Natural killer cell (primary cell): ENCODE data around the gene NCL. TPM values are rescaled to one million over a fixed set of nuclear protein-coding genes. Genes with fewer than 3 reads are reported as not detected.

ENCODE experiments used
- ATAC-seq, 3 donors: fragments of 150-1000 bp in 2 of 3; fragments of 200-7000 bp in 1 of 3; cut with Tn5 transposase; 1 replicate in 1 of 3; 2 replicates in 2 of 3; pipeline ENCODE4 v1.10.0; 2021; ENCODE audit warnings: mild to moderate bottlenecking in 2 of 3, moderate library complexity in 2 of 3
- DNase-seq, 2 donors: peaks; one replicate each; pipeline versions ENCODE4 v3.0.0 to v3.0.0-alpha.2; 2013 to 2021; ENCODE audit warnings: mixed read lengths in 1 of 2
- H3K27ac ChIP-seq: one replicate; pipeline ENCODE4 v1.5.1; 2013; ENCODE audit warnings: mild to moderate bottlenecking, low read length
- H3K27me3 ChIP-seq: one replicate; pipeline ENCODE4 v1.6.1; 2013; ENCODE audit warnings: low read length; ENCODE audit not compliant: control insufficient read depth, insufficient read depth
- H3K36me3 ChIP-seq: one replicate; pipeline ENCODE4 v1.6.1; 2013; ENCODE audit warnings: low read length; ENCODE audit not compliant: control insufficient read depth, insufficient read depth
- H3K4me1 ChIP-seq: one replicate; pipeline ENCODE4 v1.6.1; 2013; ENCODE audit warnings: low read length; ENCODE audit not compliant: control insufficient read depth, insufficient read depth
- H3K4me3 ChIP-seq: one replicate; pipeline ENCODE4 v1.5.1; 2013; ENCODE audit warnings: low read length
- H3K9me3 ChIP-seq: one replicate; pipeline ENCODE4 v1.6.1; 2013; ENCODE audit warnings: low read length; ENCODE audit not compliant: control insufficient read depth, insufficient read depth
- H3K27ac Mint-ChIP-seq, 2 donors: one replicate each; pipeline ENCODE4 v1.8.0; 2022; ENCODE audit warnings: mild to moderate bottlenecking in 2 of 2, mixed read lengths in 2 of 2, moderate library complexity in 1 of 2
- H3K27me3 Mint-ChIP-seq, 2 donors: one replicate each; pipeline ENCODE4 v1.8.0; 2022; ENCODE audit warnings: low read depth in 2 of 2, mixed read lengths in 2 of 2
- H3K36me3 Mint-ChIP-seq: one replicate; pipeline ENCODE4 v1.8.0; 2022; ENCODE audit warnings: mixed read lengths
- H3K4me1 Mint-ChIP-seq, 2 donors: one replicate each; pipeline ENCODE4 v1.8.0; 2022; ENCODE audit warnings: mixed read lengths in 2 of 2
- H3K4me3 Mint-ChIP-seq: one replicate; pipeline ENCODE4 v1.8.0; 2022; ENCODE audit warnings: mild to moderate bottlenecking, moderate library complexity, mixed read lengths
- H3K9me3 Mint-ChIP-seq, 2 donors: one replicate each; pipeline ENCODE4 v1.8.0; 2022; ENCODE audit warnings: mixed read lengths in 2 of 2
- WGBS: methylation state at CpG from one replicate; pipeline ENCODE4 v1.1.7; 2013; ENCODE audit warnings: missing lambda C conversion rate; ENCODE audit not compliant: insufficient coverage; 5-methylcytosine and 5-hydroxymethylcytosine counted together
- intact Hi-C: fragments of 100-400 bp; cut with micrococcal nuclease; formaldehyde crosslinking; loops from one replicate; pipeline ENCODE4 v1.14.2; 2022
- total RNA-seq, 4 donors: library from RNA; stranded (reverse); fragments of 120-200 nt in 1 of 4; gene quantifications; one replicate each; pipeline versions ENCODE4 v1.2.3 to v1.2.4, GENCODE V29; 2013 to 2022
- TF ChIP-seq, protein P1 (sequence below): fragments of 200-600 bp; IDR thresholded peaks from one replicate; pipeline ENCODE4 v1.8.0; 2022; ENCODE audit warnings: antibody characterized with exemption

The NCL gene
- 100 to 1,000 TPM; 485 to 540 (median 529) TPM for total RNA-seq
- total RNA-seq (2013): 245 TPM

GRCh38 chr2:231463698-231464575, at the start of gene NCL:
Gene NCL, minus strand, starts transcription at chr2:231464484. Its CDS starts 131 bp downstream, at chr2:231464353.
- Histone ChIP-seq H3K4me3 (peak within 1 kb of the TSS; percentile 85), H3K4me1 (peaks cover 26% of the 10 kb centered on the region), H3K27me3 (no peaks in the 10 kb centered on the region), H3K36me3 (peaks cover 42% of the 10 kb centered on the region), H3K9me3 (no peaks in the 10 kb centered on the region), H3K27ac (peak within 1 kb of the TSS; percentile 98)
- H3K27ac Mint-ChIP-seq: peak within 1 kb of the TSS; percentile 99 to 100
- intact Hi-C loops: loop anchor here (2.0 to 5.0 kb wide), 3 partner anchors 51 to 243 kb away; partner anchors contain the start of gene PTMA
- peak; percentile 61 to 74 (median 64) for ATAC-seq
- H3K9me3 Mint-ChIP-seq: no peaks in the 10 kb centered on the region
- H3K4me1 Mint-ChIP-seq: peaks cover 52 to 58% of the 10 kb centered on the region in 2 donors
- peak; percentile 73 to 93 for DNase-seq
- TF ChIP-seq, protein P1, sequence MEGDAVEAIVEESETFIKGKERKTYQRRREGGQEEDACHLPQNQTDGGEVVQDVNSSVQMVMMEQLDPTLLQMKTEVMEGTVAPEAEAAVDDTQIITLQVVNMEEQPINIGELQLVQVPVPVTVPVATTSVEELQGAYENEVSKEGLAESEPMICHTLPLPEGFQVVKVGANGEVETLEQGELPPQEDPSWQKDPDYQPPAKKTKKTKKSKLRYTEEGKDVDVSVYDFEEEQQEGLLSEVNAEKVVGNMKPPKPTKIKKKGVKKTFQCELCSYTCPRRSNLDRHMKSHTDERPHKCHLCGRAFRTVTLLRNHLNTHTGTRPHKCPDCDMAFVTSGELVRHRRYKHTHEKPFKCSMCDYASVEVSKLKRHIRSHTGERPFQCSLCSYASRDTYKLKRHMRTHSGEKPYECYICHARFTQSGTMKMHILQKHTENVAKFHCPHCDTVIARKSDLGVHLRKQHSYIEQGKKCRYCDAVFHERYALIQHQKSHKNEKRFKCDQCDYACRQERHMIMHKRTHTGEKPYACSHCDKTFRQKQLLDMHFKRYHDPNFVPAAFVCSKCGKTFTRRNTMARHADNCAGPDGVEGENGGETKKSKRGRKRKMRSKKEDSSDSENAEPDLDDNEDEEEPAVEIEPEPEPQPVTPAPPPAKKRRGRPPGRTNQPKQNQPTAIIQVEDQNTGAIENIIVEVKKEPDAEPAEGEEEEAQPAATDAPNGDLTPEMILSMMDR: no peak
- H3K36me3 Mint-ChIP-seq: peaks cover 28% of the 10 kb centered on the region
- under 1% methylated on average over 102 of the region's 102 CpGs for WGBS
- peak within 1 kb of the TSS; percentile 92 for H3K4me3 Mint-ChIP-seq
- no peaks in the 10 kb centered on the region for H3K27me3 Mint-ChIP-seq

DNA sequence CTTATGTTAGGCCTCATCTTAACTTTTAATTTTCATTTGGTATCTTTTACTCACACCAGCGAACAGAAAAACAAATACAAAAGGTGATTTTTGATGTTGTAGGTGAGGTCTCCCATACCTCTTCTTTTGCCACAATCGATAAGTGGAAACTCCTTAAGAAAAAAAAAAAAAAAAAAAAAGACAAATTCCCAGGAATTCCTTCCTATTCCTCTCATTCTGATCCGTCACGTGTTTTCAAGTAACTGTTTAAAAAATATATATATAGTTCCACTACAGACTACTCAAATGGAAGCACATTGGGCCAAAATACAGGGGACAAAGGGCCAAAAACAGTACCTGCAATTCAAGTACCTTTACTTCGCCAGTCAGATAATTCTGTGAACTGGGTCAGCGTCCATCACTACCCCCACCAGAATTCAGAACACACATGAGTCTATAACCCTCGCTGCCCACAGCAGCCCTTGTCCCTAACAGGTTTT, 49.5 kb upstream of the NCL start:
- Histone ChIP-seq H3K36me3 (no peaks in the 10 kb centered on the region), H3K9me3 (no peaks in the 10 kb centered on the region), H3K4me1 (peaks cover 10% of the 10 kb centered on the region), H3K4me3 (peak overlapping the region; percentile 64), H3K27me3 (no peaks in the 10 kb centered on the region), H3K27ac (peak overlapping the region; percentile 98)
- DNase-seq (no peak), ATAC-seq (no peak)
- H3K4me1 Mint-ChIP-seq: peaks cover 16% of the 10 kb centered on the region in 2 donors
- H3K27me3 Mint-ChIP-seq: no peaks in the 10 kb centered on the region
- 13% methylated on average over 5 of the region's 7 CpGs for WGBS
- TF ChIP-seq, protein P1: no peak
- intact Hi-C loops: loop anchor here (1.0 to 5.0 kb wide), 3 partner anchors 49 to 194 kb away; partner anchors contain the start of genes NCL and PTMA
- H3K4me3 Mint-ChIP-seq: peak overlapping the region; percentile 91
- no peaks in the 10 kb centered on the region for H3K36me3 Mint-ChIP-seq
- H3K27ac Mint-ChIP-seq: peak overlapping the region; percentile 98 to 99
- H3K9me3 Mint-ChIP-seq: no peaks in the 10 kb centered on the region

- H3K27ac ChIP-seq: no peak overlapping the region
- H3K27me3 Mint-ChIP-seq: no peaks in the 10 kb centered on the region
- TF ChIP-seq, protein P1: no peak
- H3K36me3 ChIP-seq: no peaks in the 10 kb centered on the region
- peak overlapping the region; percentile 44 to 98 for H3K27ac Mint-ChIP-seq
- no peak for ATAC-seq
- H3K4me3 ChIP-seq: no peak overlapping the region
- H3K27me3 ChIP-seq: no peaks in the 10 kb centered on the region
- 96% methylated on average over 5 of the region's 5 CpGs for WGBS
- H3K4me1 Mint-ChIP-seq: peaks cover 6 to 12% of the 10 kb centered on the region in 2 donors
- DNase-seq: no peak
- H3K9me3 Mint-ChIP-seq: no peaks in the 10 kb centered on the region
- no peak overlapping the region for H3K4me3 Mint-ChIP-seq
- intact Hi-C loops: loop anchor here (5.0 kb wide), 1 partner anchor 195 kb away; the partner anchor contains the start of gene PTMA
- no peaks in the 10 kb centered on the region for H3K36me3 Mint-ChIP-seq
- peaks cover 10% of the 10 kb centered on the region for H3K4me1 ChIP-seq
- H3K9me3 ChIP-seq: no peaks in the 10 kb centered on the region
Observed at GRCh38 chr2:231512222-231512621, 47.9 kb upstream of the NCL start.
